Ovary (tissue), 3 donors: ENCODE measurements around the gene GH2.

Source experiments
- POLR2A ChIP-seq: fragments of 450-650 bp; IDR thresholded peaks from one replicate; pipeline ENCODE4 v1.6.1; 2017; ENCODE audit warnings: antibody characterized with exemption, mild to moderate bottlenecking, moderate library complexity
- TF ChIP-seq, protein P1 (sequence below), 3 donors: fragments of 450-650 bp in 2 of 3; fragments of 200-600 bp in 1 of 3; IDR thresholded peaks; one replicate each; pipeline versions ENCODE4 v1.5.1 to v1.8.0; 2016 to 2022; ENCODE audit warnings: antibody characterized with exemption in 3 of 3, mild to moderate bottlenecking in 1 of 3
- donor health status: DM: no; HTN: no; CAD: no.

DNA sequence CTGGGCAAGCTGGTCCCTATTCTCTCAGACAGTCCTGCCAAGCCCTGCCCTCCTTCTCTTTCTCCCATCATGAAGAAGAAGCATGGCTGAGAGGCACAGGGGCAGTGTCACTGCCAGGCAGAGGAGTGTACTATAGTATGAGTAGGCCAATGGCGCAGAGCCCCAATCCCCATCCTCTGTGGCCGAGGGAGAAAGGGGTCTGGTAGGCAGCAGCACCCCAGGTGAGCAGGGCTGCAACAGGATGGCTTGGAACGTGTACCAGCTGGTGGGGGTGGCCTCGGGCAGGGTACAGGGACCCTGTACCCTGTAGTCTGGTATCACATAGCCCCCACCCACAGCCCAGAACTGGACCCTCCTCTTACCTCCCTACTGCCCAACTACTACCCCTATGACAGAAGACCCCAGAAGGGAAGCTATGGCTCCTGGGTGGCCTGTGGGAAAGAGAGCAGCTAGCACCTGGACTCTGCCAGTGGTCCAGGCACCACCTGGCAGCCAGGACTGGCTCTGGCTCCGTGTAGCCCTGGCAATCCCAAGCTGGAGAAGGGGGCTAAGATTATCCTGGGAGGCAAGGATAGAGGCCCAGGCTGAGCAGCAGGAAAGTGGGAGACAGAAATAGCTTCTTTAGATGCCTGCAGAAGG is 43.7 kb downstream of the GH2 start:
- TF ChIP-seq, protein P1, sequence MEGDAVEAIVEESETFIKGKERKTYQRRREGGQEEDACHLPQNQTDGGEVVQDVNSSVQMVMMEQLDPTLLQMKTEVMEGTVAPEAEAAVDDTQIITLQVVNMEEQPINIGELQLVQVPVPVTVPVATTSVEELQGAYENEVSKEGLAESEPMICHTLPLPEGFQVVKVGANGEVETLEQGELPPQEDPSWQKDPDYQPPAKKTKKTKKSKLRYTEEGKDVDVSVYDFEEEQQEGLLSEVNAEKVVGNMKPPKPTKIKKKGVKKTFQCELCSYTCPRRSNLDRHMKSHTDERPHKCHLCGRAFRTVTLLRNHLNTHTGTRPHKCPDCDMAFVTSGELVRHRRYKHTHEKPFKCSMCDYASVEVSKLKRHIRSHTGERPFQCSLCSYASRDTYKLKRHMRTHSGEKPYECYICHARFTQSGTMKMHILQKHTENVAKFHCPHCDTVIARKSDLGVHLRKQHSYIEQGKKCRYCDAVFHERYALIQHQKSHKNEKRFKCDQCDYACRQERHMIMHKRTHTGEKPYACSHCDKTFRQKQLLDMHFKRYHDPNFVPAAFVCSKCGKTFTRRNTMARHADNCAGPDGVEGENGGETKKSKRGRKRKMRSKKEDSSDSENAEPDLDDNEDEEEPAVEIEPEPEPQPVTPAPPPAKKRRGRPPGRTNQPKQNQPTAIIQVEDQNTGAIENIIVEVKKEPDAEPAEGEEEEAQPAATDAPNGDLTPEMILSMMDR (IDR thresholded peaks at IDR 0.05): no peak
- no peak for TF ChIP-seq POLR2A
